Hematopoietic multipotent progenitor cell treated with erythropoietin and hydrocortisone succinate and interleukin-3 and kit ligand, for 17 days (in vitro differentiated cells): ENCODE measurements around the gene DOCK9.
"Not testable (repeated sequence)": the region's sequence is repeated elsewhere in the genome, so short reads cannot be mapped to it uniquely, and the experiment has no call there.

ENCODE experiments used
- DNase-seq: peaks from one replicate; pipeline ENCODE4 v3.0.0-alpha.2; 2015; ENCODE audit warnings: low spot score

DOCK9 gene

GRCh38 chr13:98824376-98825160 is 153.3 kb downstream of the DOCK9 start:
- no peak for DNase-seq

DNA sequence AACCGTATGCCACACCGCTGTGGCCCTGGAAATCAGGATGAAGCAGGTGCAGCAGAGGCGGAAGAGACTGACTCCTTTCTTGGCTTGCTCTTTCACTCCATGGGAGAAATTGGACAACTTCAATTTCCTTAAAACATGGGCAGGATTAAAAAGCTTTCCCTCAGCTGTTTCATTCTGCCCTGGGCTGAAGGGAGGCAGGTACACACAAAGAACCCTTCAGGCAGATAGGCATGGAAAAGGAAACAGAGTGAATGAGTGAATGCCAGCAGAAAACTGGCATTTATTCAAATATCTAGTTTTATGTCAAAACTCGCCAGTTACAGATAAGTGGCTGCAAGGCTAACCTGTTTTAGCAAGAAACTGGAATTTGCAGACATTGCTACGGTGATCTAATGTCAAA is 154.4 kb downstream of the DOCK9 start:
- no peak for DNase-seq

- DNase-seq: no peak
These were observed 155.6 kb downstream of the DOCK9 start for GRCh38 chr13:98822225-98822606.

GRCh38 chr13:98821372-98822224 is 156.3 kb downstream of the DOCK9 start:
- no peak for DNase-seq

DNA sequence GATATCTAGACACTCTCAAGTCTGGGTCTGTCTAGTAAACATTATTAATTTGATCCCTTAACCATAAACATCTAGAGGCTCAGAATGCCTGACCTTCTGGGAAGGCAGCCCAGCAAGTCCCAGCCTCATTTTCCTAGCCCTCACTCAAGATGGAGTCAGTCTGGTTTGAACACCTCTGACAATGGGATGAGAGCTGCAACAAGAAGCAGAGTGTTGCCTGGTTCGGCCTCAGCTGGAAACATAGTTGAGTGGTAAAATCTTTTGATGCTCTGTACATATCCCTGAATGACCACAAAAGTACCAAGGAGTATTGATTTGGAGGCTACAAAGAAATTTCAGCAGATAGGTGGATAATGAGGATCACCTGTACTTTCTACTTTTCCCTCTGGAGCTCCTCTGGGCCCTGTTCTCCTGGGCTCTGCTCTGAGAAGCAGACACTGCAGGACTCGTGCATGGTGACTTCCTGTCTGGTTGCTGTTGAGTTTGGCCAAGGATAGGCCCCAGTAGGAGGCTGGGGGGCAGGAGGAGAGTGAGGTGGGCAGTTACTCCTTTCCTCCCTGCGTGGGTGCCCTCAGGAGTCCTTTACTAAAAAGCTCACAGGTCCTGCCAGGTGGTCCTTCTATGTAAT is 157.0 kb downstream of the DOCK9 start:
- no peak for DNase-seq

GRCh38 chr13:98820300-98820699 is 157.6 kb downstream of the DOCK9 start:
- DNase-seq: no peak

- DNase-seq: no peak
These were observed 158.4 kb downstream of the DOCK9 start for GRCh38 chr13:98819382-98820010.

DNA sequence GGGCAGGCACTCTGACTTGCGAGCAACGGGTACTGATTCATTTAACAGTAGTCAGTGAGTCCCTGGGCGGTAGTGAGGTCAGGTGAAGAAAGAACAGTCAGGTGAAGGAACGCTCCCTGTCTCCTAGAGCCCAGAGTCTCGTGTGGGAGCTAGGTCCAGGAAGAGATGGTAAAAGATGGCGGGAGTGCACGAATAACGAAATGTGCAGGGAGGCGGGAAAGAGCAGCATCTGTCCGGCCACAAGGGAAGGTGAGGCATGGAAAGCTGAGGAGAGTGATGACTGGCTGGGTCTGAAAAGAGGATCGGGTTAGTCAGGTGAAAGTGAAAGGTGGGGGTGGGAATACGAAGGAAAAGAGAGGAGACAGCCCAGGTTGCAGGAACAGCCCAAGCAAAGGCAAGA is 161.5 kb downstream of the DOCK9 start:
- DNase-seq: no peak

DNA sequence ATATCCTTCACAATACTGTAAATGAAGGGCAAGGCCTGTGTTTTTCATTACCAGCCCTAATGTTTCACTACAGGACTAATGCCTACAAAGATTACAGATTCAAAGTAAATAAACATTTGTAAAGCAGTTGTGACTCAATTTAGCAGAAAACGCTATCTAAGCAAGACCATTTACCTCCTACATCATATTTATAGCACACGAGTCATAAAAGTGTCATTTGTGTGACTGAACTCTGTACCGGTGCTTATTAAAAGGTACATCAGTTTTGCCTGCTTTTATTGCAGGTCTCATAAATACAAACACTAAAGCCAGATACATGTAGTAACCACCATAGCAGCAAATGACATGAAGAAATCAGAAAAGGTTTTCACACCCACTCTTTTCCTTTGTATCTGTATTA is 163.9 kb downstream of the DOCK9 start:
- DNase-seq: no peak

GRCh38 chr13:98812186-98812790 is 165.6 kb downstream of the DOCK9 start:
- DNase-seq: not testable (repeated sequence)

DNA sequence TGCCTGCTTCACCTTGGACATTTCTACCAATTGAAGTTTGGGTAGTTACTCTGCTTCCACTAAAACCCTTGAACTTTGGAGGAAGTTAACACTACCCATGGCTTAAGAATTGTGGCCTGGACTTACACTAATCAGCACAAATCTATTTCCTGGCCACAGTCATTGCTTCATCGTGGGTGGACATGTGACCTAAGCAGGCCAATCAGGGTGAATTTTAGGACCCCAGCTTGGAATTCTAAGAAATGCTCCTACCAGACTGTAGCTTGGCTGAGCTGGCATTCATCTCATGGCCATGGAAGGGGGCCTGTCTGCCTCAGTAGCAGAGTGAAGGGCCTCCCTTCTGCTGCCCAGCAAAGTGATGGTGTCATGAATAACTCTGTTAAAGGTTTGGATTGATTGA is 167.1 kb downstream of the DOCK9 start:
- no peak for DNase-seq

DNA sequence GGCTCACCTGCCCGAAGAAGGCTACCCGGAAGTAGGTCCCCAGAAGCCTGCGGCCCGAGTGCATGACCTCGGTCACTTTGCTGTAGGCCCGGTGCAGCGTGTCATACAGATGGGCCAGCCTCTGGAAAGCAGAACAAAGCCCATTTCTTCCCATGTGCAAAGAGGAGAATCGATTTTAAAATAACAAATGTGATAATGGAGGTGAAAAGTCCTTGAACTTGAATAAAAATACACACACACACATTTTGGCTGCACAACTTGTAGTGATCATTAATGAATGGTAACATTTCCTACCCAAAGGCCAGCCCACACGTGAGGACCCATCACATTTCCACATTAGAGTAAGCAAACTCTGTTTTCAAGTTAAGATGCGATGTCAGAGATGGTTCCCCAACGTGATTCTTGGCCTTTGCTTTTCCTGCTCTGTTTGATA is 168.5 kb downstream of the DOCK9 start:
- no peak for DNase-seq

DNA sequence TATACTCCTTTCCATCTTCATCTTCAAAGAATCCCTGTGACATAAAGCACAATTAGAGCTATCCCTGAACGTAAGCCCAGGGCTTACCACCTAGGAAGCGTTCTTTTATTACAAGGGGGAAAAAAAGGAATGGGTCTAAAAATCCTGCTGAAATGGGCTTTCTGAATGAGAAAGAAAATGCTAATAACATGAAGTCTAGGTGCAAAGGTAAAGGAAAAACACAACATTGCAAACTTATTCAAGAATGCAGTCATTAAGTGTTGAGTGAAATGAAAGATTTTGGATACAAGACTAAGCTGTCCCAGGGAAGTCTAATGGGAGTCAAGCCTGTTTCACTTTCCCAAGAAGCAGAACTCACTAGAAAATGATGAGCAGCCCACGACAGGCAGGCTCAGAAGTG is 170.1 kb downstream of the DOCK9 start:
- DNase-seq: no peak

DNA sequence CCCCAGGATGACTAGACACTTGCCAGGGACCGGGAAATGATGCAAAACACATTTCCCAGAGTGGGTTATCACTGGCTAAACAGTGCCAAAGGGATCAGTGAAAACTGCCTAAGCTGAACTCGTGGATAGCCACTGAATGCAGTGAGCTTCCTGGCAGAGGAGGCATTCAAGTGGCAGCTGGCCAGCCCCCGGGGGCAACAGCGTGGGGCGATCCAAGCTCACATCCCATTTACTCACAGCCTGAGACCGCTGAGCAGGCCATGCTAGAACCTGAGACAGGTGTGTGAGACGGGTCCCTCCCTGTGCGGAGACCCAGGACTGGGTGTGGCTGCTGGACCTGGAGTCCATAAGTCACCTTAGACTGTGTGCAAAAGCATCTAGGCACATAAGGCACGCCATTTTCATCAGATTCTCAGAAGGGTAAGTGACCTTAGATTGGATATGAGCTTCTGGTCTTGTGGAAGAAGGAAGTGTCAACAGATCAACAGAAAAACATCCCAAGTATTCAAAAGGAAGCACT is 173.5 kb downstream of the DOCK9 start:
- DNase-seq: no peak

DNA sequence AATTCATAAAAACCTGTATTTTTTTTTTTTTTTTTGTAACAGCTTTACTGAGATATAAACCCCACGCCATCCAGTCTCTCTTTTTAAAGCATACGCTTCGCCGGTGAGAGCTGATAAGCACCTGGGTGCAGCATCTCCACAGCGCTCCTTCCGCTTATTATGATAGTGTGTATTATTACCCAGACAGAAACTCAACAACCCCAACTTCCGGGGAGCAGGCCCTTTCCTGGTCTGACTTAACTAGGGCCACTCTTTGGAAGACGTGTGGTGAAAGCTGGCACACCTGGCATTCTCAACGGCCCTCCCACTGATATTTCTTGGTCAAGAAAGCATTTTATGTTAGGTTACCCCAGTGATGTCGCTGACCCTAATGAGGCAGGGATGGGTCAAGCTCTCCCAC is 173.9 kb downstream of the DOCK9 start:
- no peak for DNase-seq

DNA sequence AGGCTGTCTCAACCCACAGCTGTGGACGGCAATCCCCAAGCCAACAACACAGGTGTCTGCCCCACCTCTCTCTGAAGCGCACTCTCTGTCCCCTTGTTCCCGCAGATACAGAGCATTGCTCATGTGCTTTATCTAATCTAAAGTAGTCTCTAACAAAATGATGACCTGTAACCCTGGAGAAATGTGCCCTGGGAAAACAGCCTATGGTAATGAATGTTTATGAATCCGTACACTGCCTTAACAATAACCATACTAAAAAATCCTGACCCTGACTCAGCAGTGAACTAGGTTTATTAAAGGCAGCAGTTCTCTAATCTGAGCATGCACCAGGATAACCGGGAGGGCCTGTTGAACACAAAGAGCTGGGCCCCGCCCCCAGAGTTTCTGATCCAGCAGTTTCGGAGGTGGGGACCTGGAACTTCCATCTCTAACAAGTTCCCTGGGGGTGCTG is 174.7 kb downstream of the DOCK9 start:
- DNase-seq: no peak

DNA sequence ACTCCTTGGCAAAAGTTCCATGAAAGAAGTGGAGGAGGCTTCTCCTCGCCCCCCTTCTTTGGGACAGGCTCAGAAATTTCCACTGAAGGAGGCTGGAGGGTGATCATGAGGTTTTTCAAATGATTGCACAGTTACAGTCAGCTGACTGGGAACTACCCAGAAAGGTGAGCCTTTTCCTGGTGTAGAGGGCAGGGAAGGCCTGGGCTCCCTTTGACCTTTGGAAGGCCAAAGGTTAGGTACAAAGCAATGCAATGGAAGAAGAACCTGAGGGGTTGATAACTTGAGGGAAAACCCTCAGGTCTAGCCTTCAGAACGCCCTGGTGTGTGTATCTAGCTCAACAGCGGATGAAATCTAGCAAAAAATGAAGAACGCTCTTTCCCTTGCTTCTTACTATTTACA is 175.3 kb downstream of the DOCK9 start:
- DNase-seq: no peak

DNA sequence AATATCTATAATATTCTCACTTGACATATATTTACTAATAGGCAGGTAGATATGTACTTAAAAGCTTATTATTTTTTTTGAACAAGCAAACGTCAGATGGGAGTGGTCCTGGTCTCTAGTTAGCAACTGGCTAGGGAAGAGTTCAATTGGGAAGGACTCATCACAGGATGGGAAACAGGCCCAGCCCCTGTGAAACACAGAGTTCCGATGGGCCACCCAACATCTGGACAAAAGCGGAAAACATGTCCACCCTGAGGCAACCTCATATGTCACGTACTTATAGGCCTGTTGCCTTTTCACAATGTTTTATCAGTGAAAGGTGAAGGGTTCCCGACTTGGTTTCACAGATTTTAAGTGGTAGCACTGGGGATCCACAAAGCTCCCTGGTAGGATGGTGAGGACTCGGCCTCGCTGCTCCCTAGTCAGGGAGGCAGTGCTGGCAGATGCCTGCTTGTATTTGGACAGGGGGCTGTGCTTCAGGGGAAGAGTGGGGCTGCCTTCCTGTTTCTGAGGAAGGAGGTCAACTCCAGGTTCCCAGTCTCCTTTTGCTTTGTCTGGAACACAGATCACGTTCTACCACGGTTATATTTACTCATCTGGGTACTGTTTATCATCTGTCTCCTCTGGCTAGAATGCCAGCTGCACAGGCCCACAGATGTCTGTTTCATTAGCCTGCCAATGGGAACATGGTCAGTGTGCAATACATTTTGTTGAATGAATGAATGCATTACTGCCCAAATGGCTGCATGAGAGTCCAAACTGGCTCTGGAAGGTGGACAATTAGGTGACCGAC is 176.0 kb downstream of the DOCK9 start:
- DNase-seq: no peak

GRCh38 chr13:98800078-98800477 is 177.8 kb downstream of the DOCK9 start:
- DNase-seq: no peak

DNA sequence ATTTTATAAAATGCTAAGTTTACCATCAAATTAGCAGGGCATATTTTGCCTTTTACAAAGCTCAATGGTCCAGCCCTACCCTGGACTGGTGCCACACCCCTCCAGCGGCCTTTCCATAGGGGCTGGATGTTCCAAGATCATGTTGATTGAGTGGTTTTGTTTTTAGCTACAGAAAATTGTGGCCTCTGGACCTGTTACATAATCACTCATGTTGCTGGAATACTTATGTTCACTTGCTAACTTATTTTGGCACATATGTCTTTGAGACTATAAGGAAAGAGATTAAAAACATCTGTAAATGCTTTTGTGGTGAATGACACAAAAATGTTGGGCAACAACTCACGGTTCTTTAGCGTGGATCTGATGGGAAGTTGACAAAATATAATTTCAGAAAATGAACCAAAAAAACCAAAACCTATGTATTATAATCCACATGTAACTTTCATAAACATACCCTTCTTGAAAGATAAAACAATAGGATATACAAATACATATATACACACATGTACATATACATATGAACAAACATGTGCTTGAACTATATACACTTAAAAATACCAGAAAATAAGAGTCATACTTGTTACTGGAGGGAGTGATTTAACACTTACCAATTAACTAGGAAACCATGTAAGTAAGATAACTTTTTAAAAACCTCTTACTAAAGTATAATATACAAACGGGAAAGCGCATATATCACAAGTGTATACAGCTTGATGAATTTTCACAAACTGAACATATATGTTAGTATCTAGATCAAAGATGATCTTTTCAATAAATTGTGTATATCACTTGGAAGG is 178.8 kb downstream of the DOCK9 start:
- DNase-seq: no peak
